Hepatocyte (in vitro differentiated cells): ENCODE measurements around the gene P2RY14.

Experiments used
- EZH2 ChIP-seq: fragments of 200-600 bp; sonication (generic); IDR thresholded peaks from 2 replicates; pipeline ENCODE4 v1.6.1; 2016; ENCODE audit warnings: antibody characterized with exemption, mild to moderate bottlenecking, borderline replicate concordance
- TF ChIP-seq, protein P1 (sequence below): fragments of 200-600 bp; sonication (generic); IDR thresholded peaks from 2 replicates; pipeline ENCODE4 v1.5.1; 2016; ENCODE audit warnings: antibody characterized with exemption, mild to moderate bottlenecking; ENCODE audit not compliant: poor library complexity

GRCh38 chr3:151213151-151213550 is 65.2 kb downstream of the P2RY14 start:
- TF ChIP-seq, protein P1, sequence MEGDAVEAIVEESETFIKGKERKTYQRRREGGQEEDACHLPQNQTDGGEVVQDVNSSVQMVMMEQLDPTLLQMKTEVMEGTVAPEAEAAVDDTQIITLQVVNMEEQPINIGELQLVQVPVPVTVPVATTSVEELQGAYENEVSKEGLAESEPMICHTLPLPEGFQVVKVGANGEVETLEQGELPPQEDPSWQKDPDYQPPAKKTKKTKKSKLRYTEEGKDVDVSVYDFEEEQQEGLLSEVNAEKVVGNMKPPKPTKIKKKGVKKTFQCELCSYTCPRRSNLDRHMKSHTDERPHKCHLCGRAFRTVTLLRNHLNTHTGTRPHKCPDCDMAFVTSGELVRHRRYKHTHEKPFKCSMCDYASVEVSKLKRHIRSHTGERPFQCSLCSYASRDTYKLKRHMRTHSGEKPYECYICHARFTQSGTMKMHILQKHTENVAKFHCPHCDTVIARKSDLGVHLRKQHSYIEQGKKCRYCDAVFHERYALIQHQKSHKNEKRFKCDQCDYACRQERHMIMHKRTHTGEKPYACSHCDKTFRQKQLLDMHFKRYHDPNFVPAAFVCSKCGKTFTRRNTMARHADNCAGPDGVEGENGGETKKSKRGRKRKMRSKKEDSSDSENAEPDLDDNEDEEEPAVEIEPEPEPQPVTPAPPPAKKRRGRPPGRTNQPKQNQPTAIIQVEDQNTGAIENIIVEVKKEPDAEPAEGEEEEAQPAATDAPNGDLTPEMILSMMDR, result no peak
- no peak for TF ChIP-seq EZH2
